HL-60 (cell line): ENCODE measurements around the gene MRM1.
A peak's percentile ranks its signal among the peaks of the same experiment; 100 is the strongest.

Experiments
- DNase-seq, 2 experiments: peaks; one replicate each; pipeline ENCODE4 v3.0.0-alpha.2; 2010 to 2020; ENCODE audit warnings: low read depth in 1 of 2, low spot score in 1 of 2
- H3K27ac ChIP-seq: fragments of 250-450 bp; sonication (Bioruptor Pico); replicated peaks from 2 replicates; pipeline ENCODE4 v1.5.1; 2020; ENCODE audit warnings: mild to moderate bottlenecking, moderate library complexity
- H3K27me3 ChIP-seq: fragments of 250-450 bp; sonication (Bioruptor Pico); 2 replicates; pipeline ENCODE4 v1.5.1; 2021; ENCODE audit warnings: mild to moderate bottlenecking, moderate library complexity; ENCODE audit not compliant: insufficient read depth, poor library complexity, severe bottlenecking
- H3K4me3 ChIP-seq: replicated peaks from 2 replicates; pipeline ENCODE4 v1.5.1; 2011; ENCODE audit warnings: mild to moderate bottlenecking, control low read depth, low read length; ENCODE audit not compliant: insufficient read depth
- GABPA ChIP-seq: IDR thresholded peaks from 2 replicates; pipeline ENCODE4 v1.6.1; 2012; ENCODE audit warnings: low read depth
- POLR2AphosphoS5 ChIP-seq: IDR thresholded peaks from 2 replicates; pipeline ENCODE4 v1.6.1; 2012; ENCODE audit warnings: low read depth
- SPI1 ChIP-seq: IDR thresholded peaks from 2 replicates; pipeline ENCODE4 v1.6.1; 2012; ENCODE audit warnings: low read depth, mild to moderate bottlenecking, borderline replicate concordance
- TF ChIP-seq, protein P1 (sequence below): IDR thresholded peaks from 2 replicates; pipeline ENCODE4 v1.6.1; 2012; ENCODE audit warnings: low read depth; ENCODE audit not compliant: insufficient replicate concordance
- TF ChIP-seq, protein P2 (sequence below): IDR thresholded peaks from one replicate; pipeline ENCODE4 v1.5.1; 2011; ENCODE audit warnings: low read length, control low read depth, inconsistent platforms; ENCODE audit not compliant: insufficient read depth

Gene MRM1

DNA sequence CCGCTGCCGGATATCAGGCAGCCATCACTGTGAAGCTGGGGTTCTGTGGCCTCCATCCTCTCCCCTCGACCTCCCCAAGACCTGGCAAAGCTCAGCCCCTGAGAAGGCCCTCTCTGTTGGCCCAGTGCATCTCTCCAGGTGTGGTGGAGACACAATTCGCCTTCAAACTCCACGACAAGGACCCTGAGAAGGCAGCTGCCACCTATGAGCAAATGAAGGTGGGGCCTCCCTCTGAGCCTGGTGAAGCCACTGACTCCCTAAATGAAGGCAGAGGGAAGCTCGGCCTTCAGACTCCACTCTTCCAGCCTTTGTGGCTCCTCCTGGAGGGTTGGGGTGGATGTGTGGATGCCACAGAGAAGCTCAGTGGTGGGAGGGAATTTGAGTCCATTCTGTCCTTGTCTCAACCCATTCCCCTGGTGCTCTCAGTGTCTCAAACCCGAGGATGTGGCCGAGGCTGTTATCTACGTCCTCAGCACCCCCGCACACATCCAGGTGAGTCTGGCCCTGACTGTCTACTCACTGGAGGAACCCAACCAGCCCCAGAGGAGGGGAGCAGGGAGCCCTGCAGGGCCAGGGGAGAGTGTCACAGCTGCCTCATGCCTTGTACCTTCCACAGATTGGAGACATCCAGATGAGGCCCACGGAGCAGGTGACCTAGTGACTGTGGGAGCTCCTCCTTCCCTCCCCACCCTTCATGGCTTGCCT lies 1.7 kb upstream of the MRM1 start:
- TF ChIP-seq, protein P1, sequence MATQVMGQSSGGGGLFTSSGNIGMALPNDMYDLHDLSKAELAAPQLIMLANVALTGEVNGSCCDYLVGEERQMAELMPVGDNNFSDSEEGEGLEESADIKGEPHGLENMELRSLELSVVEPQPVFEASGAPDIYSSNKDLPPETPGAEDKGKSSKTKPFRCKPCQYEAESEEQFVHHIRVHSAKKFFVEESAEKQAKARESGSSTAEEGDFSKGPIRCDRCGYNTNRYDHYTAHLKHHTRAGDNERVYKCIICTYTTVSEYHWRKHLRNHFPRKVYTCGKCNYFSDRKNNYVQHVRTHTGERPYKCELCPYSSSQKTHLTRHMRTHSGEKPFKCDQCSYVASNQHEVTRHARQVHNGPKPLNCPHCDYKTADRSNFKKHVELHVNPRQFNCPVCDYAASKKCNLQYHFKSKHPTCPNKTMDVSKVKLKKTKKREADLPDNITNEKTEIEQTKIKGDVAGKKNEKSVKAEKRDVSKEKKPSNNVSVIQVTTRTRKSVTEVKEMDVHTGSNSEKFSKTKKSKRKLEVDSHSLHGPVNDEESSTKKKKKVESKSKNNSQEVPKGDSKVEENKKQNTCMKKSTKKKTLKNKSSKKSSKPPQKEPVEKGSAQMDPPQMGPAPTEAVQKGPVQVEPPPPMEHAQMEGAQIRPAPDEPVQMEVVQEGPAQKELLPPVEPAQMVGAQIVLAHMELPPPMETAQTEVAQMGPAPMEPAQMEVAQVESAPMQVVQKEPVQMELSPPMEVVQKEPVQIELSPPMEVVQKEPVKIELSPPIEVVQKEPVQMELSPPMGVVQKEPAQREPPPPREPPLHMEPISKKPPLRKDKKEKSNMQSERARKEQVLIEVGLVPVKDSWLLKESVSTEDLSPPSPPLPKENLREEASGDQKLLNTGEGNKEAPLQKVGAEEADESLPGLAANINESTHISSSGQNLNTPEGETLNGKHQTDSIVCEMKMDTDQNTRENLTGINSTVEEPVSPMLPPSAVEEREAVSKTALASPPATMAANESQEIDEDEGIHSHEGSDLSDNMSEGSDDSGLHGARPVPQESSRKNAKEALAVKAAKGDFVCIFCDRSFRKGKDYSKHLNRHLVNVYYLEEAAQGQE = no peak
- TF ChIP-seq, protein P2, sequence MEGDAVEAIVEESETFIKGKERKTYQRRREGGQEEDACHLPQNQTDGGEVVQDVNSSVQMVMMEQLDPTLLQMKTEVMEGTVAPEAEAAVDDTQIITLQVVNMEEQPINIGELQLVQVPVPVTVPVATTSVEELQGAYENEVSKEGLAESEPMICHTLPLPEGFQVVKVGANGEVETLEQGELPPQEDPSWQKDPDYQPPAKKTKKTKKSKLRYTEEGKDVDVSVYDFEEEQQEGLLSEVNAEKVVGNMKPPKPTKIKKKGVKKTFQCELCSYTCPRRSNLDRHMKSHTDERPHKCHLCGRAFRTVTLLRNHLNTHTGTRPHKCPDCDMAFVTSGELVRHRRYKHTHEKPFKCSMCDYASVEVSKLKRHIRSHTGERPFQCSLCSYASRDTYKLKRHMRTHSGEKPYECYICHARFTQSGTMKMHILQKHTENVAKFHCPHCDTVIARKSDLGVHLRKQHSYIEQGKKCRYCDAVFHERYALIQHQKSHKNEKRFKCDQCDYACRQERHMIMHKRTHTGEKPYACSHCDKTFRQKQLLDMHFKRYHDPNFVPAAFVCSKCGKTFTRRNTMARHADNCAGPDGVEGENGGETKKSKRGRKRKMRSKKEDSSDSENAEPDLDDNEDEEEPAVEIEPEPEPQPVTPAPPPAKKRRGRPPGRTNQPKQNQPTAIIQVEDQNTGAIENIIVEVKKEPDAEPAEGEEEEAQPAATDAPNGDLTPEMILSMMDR = no peak
- TF ChIP-seq SPI1 = no peak
- TF ChIP-seq POLR2AphosphoS5 = no peak
- TF ChIP-seq GABPA = no peak
- Histone ChIP-seq H3K27ac (no peak overlapping the region), H3K27me3 (no peaks in the 10 kb centered on the region), H3K4me3 (no peak overlapping the region)
- DNase-seq = no peak

DNA sequence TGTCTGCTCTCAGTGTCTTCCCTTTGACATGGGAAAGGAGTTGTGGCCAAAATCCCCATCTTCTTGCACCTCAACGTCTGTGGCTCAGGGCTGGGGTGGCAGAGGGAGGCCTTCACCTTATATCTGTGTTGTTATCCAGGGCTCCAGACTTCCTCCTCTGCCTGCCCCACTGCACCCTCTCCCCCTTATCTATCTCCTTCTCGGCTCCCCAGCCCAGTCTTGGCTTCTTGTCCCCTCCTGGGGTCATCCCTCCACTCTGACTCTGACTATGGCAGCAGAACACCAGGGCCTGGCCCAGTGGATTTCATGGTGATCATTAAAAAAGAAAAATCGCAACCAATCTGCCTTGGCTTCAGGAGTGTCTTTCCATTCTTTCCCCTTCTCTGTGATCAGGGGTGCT lies 918 bp upstream of the MRM1 start:
- peak overlapping the region; percentile 95 for H3K27ac ChIP-seq
- no peaks in the 10 kb centered on the region for H3K27me3 ChIP-seq
- no peak for DNase-seq
- no peak overlapping the region for H3K4me3 ChIP-seq
- TF ChIP-seq GABPA (no peak), SPI1 (no peak), POLR2AphosphoS5 (no peak)
- TF ChIP-seq, protein P1 = no peak
- TF ChIP-seq, protein P2 = no peak

DNA sequence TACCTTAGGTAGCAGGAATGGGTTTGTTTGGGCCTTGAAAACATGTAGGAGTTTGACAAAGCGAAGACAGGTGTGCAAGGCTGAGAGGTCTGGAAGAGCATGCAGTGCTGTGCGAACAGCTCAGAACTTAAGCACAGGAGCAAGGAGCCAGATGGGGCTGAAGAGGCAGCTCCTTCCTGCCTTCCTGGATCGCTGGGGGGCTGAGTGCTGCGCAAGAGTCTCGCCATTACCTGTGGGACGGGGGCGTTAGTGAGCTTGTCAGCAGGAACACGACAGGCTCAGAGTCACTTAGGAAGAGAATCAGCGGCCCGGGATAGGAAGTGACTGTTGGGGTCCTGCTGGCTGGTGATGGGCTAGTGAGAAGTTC lies 464 bp upstream of the MRM1 start:
- TF ChIP-seq, protein P1 = no peak
- TF ChIP-seq GABPA (no peak), SPI1 (no peak), POLR2AphosphoS5 (no peak)
- TF ChIP-seq, protein P2 = no peak
- Histone ChIP-seq H3K27ac (peak overlapping the region; percentile 95), H3K27me3 (no peaks in the 10 kb centered on the region), H3K4me3 (peak overlapping the region; percentile 85)
- no peak for DNase-seq
